HG03460 (cell line): ENCODE data around the gene ADAMTS13.

Experiments
- ATAC-seq: cut with Tn5 transposase; IDR thresholded peaks from one replicate; pipeline ENCODE4 v1.9.1; 2021; ENCODE audit not compliant: unreplicated experiment

Gene ADAMTS13

DNA sequence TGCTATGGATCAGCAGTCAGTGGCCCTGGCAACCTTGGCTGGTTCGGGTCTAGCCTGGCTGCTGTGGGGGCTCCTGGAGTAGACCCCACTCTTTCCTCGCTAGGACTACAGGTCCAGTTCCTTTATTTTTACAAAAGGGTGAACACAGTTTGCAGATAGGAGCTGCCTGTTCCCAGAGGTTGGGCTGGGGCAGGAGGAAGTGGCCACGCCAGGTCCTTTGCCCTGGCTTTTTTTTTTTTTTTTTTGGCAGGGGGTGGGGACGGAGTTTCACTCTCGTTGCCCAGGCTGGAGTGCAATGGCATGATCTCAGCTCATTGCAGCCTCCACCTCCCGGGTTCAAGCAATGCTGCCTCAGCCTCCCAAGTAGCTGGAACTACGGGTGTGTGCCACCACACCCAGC lies 48.8 kb downstream of the ADAMTS13 start:
- ATAC-seq: no peak

- ATAC-seq: no peak
These were observed 49.5 kb downstream of the ADAMTS13 start for GRCh38 chr9:133471551-133472276.

DNA sequence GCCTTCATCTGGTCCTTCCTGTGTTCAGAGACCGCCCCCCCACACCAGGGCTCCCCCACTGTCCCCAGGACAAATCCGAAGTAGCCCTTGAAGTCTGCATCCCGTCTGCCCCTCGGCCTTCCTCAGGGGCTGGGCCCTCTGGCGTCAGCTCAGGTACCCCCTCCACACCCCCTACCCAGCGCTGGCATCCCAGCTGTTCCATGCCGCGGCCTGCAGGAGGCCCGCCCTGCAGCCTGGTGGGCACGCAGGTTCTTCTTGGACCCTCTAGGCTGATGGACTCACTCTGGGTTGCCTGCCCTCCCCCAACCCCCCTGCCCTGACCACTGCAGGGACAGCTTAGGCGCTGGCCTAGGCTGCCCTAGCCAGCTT lies 50.1 kb downstream of the ADAMTS13 start:
- ATAC-seq: no peak

DNA sequence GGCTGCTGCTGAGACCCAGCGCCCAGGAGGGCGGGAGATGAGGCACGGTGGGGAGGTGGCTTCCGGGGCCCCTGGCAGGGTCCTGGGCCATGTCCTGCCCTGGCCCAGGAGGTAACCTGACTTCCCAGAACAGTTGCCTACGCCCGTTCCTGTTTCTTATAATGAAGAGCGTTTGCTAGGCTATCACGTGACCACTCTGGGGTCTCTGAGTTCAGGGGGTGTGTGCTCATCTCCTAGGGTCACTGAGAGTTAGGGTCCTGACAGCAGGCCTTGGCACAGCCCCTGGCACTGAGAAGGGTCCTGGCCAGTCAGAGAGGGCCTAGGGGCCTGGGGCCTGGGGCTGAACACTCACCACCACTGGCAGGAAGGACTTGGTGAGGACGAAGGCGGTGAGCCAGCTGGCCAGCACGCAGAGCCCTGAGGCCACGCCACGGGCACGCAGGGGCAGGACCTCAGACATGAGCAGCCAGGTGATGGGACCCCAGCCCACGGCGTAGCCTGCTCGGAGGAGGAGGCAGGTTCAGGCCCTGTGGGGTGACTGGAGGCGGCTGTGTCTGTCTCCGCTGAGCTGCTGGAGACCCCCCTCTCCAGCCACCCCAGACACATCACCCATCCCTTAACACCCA lies 50.7 kb downstream of the ADAMTS13 start:
- no peak for ATAC-seq

GRCh38 chr9:133473743-133474142 lies 51.6 kb downstream of the ADAMTS13 start:
- ATAC-seq: no peak

GRCh38 chr9:133474215-133474614 lies 52.0 kb downstream of the ADAMTS13 start:
- ATAC-seq: no peak

DNA sequence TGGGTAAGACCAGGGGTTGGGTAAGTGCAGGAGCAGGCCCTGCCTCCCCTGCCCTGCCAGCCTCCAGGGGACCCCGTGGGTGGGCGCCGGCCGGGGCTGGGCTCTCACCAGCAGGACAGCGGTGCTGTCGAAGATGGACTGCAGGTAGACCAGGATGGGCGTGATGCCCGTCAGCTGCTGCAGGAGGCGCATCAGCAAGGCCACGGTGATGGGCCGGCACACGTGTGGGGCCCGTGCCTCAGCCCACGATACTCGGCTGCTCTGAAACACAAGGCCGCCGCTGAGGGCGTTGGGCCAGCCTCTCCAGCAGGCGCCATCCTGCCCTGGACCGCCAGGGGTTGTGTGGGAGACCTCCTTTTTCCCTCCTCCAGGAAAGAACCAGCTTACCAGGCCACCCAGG lies 52.7 kb downstream of the ADAMTS13 start:
- ATAC-seq: no peak

DNA sequence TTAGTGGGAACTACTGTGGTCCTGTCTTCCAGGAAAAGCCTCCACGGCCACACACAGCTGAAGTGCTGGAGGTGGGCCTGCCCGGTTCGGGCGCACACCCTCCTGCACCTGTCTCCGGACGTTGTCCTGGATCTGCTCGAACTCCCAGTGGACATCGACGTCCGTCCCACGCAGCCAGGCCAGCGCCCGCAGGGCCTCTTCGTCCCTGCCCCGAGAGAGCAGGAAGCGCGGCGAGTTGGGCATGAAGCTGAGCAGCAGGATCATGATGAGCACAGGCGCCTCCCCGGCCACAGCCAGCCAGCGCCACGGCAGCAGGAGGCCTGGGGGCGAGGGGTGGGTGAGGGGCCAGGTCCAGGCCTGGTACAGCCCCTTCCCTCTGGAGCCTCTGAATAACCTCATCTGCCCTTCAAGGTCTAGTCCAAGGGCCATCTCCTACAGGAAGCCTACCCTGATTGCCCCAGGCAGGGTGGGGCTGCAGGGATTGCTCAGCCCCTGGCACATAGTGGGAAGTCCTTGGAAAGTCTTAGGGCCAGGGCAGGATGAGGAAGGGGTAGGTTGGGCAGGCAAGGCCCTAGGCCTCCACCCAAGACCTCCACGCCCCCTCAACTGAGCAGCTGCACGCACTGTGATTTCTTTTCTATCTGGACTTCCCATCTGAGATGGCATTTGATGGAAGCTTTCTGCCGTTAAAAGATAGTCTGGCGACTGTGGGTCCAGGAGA lies 53.3 kb downstream of the ADAMTS13 start:
- no peak for ATAC-seq

DNA sequence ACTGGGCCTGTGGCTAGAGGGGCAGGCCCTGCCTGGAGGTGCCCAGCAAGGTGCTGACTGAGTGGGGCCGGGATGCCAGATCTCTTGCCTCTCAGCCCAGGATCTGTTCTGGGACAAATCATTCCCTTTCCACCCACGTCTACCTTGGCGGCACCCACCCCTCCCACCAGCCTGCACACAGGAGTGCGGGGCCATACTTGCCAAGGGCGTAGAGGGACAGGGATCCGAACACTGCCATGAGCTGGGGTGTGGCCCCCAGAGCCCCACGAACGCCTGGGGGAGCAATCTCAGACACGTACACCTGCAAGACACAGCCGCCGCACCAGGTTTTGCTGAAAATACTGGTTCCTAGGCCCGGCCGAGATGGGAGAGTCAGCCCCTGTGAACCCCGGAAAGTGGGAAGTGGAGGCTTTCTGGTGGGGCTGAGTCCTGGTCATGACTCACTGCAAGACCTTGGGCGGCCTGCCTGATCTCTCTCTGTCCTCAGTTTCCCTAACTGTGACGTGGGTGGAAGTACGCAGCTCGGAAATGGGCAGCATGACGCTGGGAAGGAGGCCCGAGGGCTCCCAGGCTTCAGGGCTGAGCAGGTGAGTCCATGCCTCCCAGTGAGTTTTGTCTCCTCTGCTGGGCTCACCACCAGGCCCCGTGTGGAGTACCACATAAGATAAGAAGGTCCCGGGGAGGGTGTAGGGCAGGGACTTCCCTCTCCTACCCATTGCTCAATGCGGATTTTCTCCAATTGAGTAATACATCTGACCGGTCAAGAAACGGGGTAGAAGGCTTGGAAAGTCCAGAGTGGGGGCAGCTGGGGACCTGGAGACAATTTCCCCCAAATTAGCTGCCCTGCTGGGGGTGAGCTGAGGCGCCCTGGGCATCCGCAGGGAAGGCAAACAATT lies 54.1 kb downstream of the ADAMTS13 start:
- ATAC-seq: no peak

- no peak for ATAC-seq
These were observed 54.8 kb downstream of the ADAMTS13 start for GRCh38 chr9:133476941-133477340.

- no peak for ATAC-seq
These were observed 55.3 kb downstream of the ADAMTS13 start for GRCh38 chr9:133477461-133477860.

- peak; percentile 44 for ATAC-seq
These were observed 56.1 kb downstream of the ADAMTS13 start for GRCh38 chr9:133477992-133478850.

GRCh38 chr9:133478851-133479711 lies 56.9 kb downstream of the ADAMTS13 start, which contains the start of gene SLC2A6:
Gene SLC2A6, minus strand, starts transcription at chr9:133479099. Its CDS starts 40 bp downstream, at chr9:133479059.
- ATAC-seq: peak; percentile 87

DNA sequence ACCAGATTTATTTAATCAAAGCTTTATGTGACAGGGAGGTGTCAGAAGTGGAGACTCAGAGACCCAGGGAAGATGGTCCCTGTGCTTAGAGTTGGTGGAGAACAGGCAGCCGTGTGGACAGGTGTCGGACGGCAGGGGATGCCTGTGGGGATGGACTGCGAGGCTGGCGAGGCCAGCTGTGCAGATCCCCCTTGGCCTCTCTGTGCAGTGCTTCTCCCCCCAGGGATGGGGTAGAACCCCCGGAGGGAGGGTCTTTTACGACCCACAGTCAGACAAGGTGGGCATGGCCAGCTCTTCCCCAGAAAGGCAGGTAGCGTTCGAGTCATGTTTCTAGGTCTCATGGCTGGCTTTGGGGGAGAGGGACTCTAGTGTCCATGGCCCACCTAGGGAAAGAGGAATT lies 61.4 kb downstream of the ADAMTS13 start:
- no peak for ATAC-seq

DNA sequence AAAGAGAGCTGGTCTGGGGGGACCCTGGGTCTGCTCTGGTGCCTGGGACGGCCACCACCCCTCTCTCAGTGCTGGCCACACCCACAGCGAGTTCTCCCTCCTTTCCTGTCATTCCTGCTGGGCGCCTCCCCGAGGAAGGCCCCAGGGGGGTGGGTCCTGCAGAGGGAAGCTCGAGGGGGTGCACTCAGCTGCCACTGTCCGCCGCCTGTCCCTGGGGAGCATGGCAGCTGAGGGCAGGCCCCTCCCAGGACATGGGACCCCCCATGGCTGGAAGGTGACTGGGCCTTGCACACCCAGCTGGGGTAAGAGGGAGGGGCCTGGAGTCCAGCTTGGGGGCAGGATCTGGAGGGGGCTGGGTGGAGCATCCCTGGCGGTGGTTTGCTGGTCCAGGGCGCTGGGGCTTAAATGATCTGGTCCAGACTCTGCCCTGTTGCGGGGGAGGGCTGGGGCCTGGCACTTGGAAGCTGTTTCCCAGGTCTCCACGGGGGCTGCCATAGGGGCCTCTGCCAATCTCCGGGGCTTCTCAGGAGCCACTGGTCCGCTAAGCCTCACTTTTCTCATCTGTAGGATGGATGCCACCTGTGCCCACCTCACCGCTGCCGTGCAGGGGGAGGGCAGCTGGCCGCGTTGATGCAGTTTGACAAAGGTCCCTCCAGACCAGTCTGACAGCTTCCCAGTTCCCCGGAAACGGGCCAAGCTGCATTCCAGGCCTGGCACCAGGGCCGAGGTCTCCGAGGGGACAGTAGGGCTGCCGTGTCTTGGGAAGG lies 62.7 kb downstream of the ADAMTS13 start:
- ATAC-seq: no peak

- no peak for ATAC-seq
These were observed 63.5 kb downstream of the ADAMTS13 start for GRCh38 chr9:133485531-133486260.

DNA sequence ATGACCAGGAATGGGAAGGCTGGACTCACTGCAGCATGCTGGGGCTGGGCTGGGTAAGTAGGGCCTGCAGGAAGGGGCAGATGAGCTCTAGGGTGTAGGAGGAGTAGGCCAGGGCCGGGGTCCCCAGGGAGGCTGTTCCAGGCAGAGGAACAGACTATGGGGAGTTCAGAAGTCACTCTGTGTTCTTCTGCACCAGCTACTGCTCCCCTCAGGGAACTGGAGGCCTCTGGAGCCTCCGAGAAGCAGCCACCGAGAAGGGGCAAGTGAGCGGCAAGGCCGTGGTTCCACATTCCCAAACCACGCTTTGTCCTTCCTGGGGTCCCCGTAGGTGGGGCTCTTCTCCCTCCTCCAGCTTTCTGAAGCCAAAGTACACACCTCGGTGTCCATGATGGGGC lies 65.2 kb downstream of the ADAMTS13 start:
- ATAC-seq: no peak
